ENCODE measurements around the gene ANKRD13D.

GRCh38 chr11:67280788-67281551 is 8.1 kb upstream of the ANKRD13D start:
- TF ChIP-seq, protein P1, sequence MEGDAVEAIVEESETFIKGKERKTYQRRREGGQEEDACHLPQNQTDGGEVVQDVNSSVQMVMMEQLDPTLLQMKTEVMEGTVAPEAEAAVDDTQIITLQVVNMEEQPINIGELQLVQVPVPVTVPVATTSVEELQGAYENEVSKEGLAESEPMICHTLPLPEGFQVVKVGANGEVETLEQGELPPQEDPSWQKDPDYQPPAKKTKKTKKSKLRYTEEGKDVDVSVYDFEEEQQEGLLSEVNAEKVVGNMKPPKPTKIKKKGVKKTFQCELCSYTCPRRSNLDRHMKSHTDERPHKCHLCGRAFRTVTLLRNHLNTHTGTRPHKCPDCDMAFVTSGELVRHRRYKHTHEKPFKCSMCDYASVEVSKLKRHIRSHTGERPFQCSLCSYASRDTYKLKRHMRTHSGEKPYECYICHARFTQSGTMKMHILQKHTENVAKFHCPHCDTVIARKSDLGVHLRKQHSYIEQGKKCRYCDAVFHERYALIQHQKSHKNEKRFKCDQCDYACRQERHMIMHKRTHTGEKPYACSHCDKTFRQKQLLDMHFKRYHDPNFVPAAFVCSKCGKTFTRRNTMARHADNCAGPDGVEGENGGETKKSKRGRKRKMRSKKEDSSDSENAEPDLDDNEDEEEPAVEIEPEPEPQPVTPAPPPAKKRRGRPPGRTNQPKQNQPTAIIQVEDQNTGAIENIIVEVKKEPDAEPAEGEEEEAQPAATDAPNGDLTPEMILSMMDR (IDR thresholded peaks at IDR 0.05; ENCODE audit: insufficient read depth, low read depth, low read length): no peak
- TF ChIP-seq EZH2 (IDR thresholded peaks at IDR 0.05; ENCODE audit: insufficient read depth, low read length): no peak

Data from astrocyte (in vitro differentiated cells and primary cell).